ENCODE measurements around the gene SH3GLB2. TPM values are rescaled to one million over a fixed set of nuclear protein-coding genes. Genes with fewer than 3 reads are reported as not detected.
A peak's percentile ranks its signal among the peaks of the same experiment; 100 is the strongest.

Gene SH3GLB2
- total and polyA plus RNA-seq, 5 donors from 2014 or later, result 18.2 to 77.8 (median 32.4) TPM

GRCh38 chr9:128999581-129000206 is 28.4 kb downstream of the SH3GLB2 start:
- no peak for DNase-seq
- no peaks in the 10 kb centered on the region for H3K9me3 Mint-ChIP-seq
- H3K27me3 Mint-ChIP-seq, result no peaks in the 10 kb centered on the region
- H3K36me3 ChIP-seq (ENCODE audit: control insufficient read depth, insufficient read depth, low read length), result peaks cover 80% of the 10 kb centered on the region
- peaks cover 0 to 3% (median 0%) of the 10 kb centered on the region in 4 donors for H3K4me1 Mint-ChIP-seq
- no peaks in the 10 kb centered on the region for H3K4me1 ChIP-seq (ENCODE audit: control insufficient read depth, insufficient read depth, low read length, poor library complexity, severe bottlenecking)
- H3K9me3 ChIP-seq (ENCODE audit: control insufficient read depth in 2 of 2, low read length in 2 of 2), result no peaks in the 10 kb centered on the region
- H3K36me3 Mint-ChIP-seq, result peaks cover 51% of the 10 kb centered on the region
- peak overlapping the region in 1 of 4 donors; percentile 75 for H3K4me3 Mint-ChIP-seq
- H3K4me3 ChIP-seq (ENCODE audit: low read depth, low read length), result no peak overlapping the region
- no peaks in the 10 kb centered on the region for H3K27me3 ChIP-seq (ENCODE audit: control insufficient read depth, insufficient read depth, low read length)
- no peak overlapping the region for H3K27ac ChIP-seq (ENCODE audit: insufficient read depth, low read length, poor library complexity, severe bottlenecking)
- H3K27ac Mint-ChIP-seq, result peak overlapping the region in 2 of 3 donors; percentile 31 to 60
- ATAC-seq (ENCODE audit: low read depth in 2 of 2), result no peak

DNA sequence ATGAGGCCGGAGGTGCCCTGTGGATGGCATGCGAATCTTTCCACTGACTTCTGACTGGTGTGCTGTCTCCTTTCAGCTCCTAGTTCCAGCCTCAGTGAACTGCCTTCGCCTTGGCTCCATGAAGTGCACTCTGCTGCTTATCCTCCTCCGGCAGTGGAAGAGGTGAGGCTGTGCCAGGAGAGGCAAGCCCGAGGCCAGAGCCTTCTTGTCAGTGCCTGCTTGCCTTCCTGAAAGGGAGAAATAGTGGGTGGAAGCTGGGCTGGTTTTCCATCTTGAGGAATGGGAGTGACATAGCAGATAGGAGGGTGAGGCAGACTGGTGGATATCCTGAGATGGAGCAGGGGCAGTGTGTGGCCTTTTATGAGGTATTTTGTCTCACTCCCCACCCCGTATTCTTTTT is 29.7 kb downstream of the SH3GLB2 start:
- Histone ChIP-seq H3K4me1 (ENCODE audit: control insufficient read depth, insufficient read depth, low read length, poor library complexity, severe bottlenecking) (no peaks in the 10 kb centered on the region), H3K4me3 (ENCODE audit: low read depth, low read length) (no peak overlapping the region), H3K27me3 (ENCODE audit: control insufficient read depth, insufficient read depth, low read length) (no peaks in the 10 kb centered on the region), H3K36me3 (ENCODE audit: control insufficient read depth, insufficient read depth, low read length) (peaks cover 90% of the 10 kb centered on the region), H3K9me3 (ENCODE audit: control insufficient read depth in 2 of 2, low read length in 2 of 2) (no peaks in the 10 kb centered on the region), H3K27ac (ENCODE audit: insufficient read depth, low read length, poor library complexity, severe bottlenecking) (no peak overlapping the region)
- H3K9me3 Mint-ChIP-seq, result no peaks in the 10 kb centered on the region
- peaks cover 61% of the 10 kb centered on the region for H3K36me3 Mint-ChIP-seq
- DNase-seq, result no peak
- no peaks in the 10 kb centered on the region for H3K27me3 Mint-ChIP-seq
- peak overlapping the region in 1 of 3 donors; percentile 14 for H3K27ac Mint-ChIP-seq
- H3K4me3 Mint-ChIP-seq, result no peak overlapping the region
- peaks cover 0 to 3% (median 0%) of the 10 kb centered on the region in 4 donors for H3K4me1 Mint-ChIP-seq
- no peak for ATAC-seq (ENCODE audit: low read depth in 2 of 2)

- Histone ChIP-seq H3K4me1 (ENCODE audit: control insufficient read depth, insufficient read depth, low read length, poor library complexity, severe bottlenecking) (no peaks in the 10 kb centered on the region), H3K4me3 (ENCODE audit: low read depth, low read length) (no peak overlapping the region), H3K9me3 (ENCODE audit: control insufficient read depth in 2 of 2, low read length in 2 of 2) (no peaks in the 10 kb centered on the region), H3K27me3 (ENCODE audit: control insufficient read depth, insufficient read depth, low read length) (no peaks in the 10 kb centered on the region), H3K36me3 (ENCODE audit: control insufficient read depth, insufficient read depth, low read length) (peaks cover 78% of the 10 kb centered on the region), H3K27ac (ENCODE audit: insufficient read depth, low read length, poor library complexity, severe bottlenecking) (no peak overlapping the region)
- Mint-ChIP-seq H3K4me1 (peaks cover 0 to 3% (median 0%) of the 10 kb centered on the region in 4 donors), H3K4me3 (no peak overlapping the region), H3K36me3 (peaks cover 47% of the 10 kb centered on the region), H3K9me3 (no peaks in the 10 kb centered on the region), H3K27ac (peak overlapping the region in 1 of 3 donors; percentile 47), H3K27me3 (peaks cover under 1% of the 10 kb centered on the region)
- DNase-seq (no peak), ATAC-seq (ENCODE audit: low read depth in 2 of 2) (no peak)
Measured at GRCh38 chr9:128995791-128996190, 32.3 kb downstream of the SH3GLB2 start.

DNA sequence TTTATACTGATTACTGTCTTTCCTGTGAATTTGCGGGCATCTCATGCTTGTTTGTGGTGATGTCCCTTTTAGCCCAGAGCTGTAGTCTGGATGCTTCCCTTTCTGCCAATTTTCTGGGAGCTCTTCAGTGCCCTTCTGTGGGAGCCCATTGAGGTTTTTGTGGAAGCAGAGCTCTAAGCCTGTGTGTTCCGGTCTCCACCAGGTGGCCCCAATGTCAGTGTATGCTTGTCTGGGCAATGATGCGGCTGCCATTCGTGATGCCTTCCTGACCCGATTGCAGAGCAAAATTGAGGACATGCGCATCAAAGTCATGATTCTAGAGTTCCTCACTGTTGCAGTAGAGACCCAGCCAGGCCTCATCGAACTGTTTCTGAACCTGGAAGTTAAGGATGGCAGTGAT is 35.1 kb downstream of the SH3GLB2 start:
- Mint-ChIP-seq H3K36me3 (peaks cover 44% of the 10 kb centered on the region), H3K4me1 (peaks cover 0 to 3% (median 0%) of the 10 kb centered on the region in 4 donors), H3K27me3 (peaks cover 4% of the 10 kb centered on the region), H3K4me3 (no peak overlapping the region), H3K27ac (peak overlapping the region in 1 of 3 donors; percentile 12), H3K9me3 (no peaks in the 10 kb centered on the region)
- peaks cover 69% of the 10 kb centered on the region for H3K36me3 ChIP-seq (ENCODE audit: control insufficient read depth, insufficient read depth, low read length)
- no peak overlapping the region for H3K4me3 ChIP-seq (ENCODE audit: low read depth, low read length)
- ATAC-seq (ENCODE audit: low read depth in 2 of 2) (no peak), DNase-seq (peak in 1 of 3 donors; percentile 15)
- H3K4me1 ChIP-seq (ENCODE audit: control insufficient read depth, insufficient read depth, low read length, poor library complexity, severe bottlenecking), result no peaks in the 10 kb centered on the region
- no peaks in the 10 kb centered on the region for H3K27me3 ChIP-seq (ENCODE audit: control insufficient read depth, insufficient read depth, low read length)
- H3K9me3 ChIP-seq (ENCODE audit: control insufficient read depth in 2 of 2, low read length in 2 of 2), result no peaks in the 10 kb centered on the region
- no peak overlapping the region for H3K27ac ChIP-seq (ENCODE audit: insufficient read depth, low read length, poor library complexity, severe bottlenecking)

- Histone ChIP-seq H3K27ac (ENCODE audit: insufficient read depth, low read length, poor library complexity, severe bottlenecking) (no peak overlapping the region), H3K4me3 (ENCODE audit: low read depth, low read length) (no peak overlapping the region), H3K36me3 (ENCODE audit: control insufficient read depth, insufficient read depth, low read length) (peaks cover 71% of the 10 kb centered on the region), H3K9me3 (ENCODE audit: control insufficient read depth in 2 of 2, low read length in 2 of 2) (no peaks in the 10 kb centered on the region), H3K4me1 (ENCODE audit: control insufficient read depth, insufficient read depth, low read length, poor library complexity, severe bottlenecking) (no peaks in the 10 kb centered on the region), H3K27me3 (ENCODE audit: control insufficient read depth, insufficient read depth, low read length) (no peaks in the 10 kb centered on the region)
- DNase-seq, result no peak
- ATAC-seq (ENCODE audit: low read depth in 2 of 2), result no peak
- Mint-ChIP-seq H3K9me3 (no peaks in the 10 kb centered on the region), H3K27ac (peak overlapping the region in 1 of 3 donors; percentile 76), H3K36me3 (peaks cover 52% of the 10 kb centered on the region), H3K27me3 (peaks cover 4% of the 10 kb centered on the region), H3K4me3 (no peak overlapping the region), H3K4me1 (no peaks in the 10 kb centered on the region)
Measured at GRCh38 chr9:128987805-128988204, 40.3 kb downstream of the SH3GLB2 start.

DNA sequence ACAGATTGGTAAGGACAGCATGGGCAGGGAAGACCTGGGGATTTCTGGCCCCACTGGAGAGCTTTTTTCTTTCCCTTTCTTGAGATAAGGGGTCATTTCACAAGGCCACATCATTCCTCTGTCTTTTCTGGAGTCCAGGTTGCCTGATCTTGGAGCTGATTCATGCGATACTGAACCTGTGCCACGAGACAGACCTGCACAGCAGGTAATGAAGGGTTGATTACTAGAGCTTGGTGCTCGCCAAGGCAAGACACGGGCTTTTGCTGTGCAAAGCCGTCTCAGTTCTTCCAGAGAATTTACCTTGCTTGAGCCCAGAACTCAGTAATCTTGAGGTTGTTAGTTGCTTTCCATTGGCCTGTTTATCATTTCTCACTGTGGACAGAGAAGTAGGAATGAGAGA is 41.5 kb downstream of the SH3GLB2 start:
- Mint-ChIP-seq H3K27ac (no peak overlapping the region), H3K4me3 (no peak overlapping the region), H3K36me3 (peaks cover 58% of the 10 kb centered on the region), H3K27me3 (peaks cover 4% of the 10 kb centered on the region), H3K9me3 (no peaks in the 10 kb centered on the region), H3K4me1 (no peaks in the 10 kb centered on the region)
- Histone ChIP-seq H3K4me1 (ENCODE audit: control insufficient read depth, insufficient read depth, low read length, poor library complexity, severe bottlenecking) (no peaks in the 10 kb centered on the region), H3K27me3 (ENCODE audit: control insufficient read depth, insufficient read depth, low read length) (no peaks in the 10 kb centered on the region), H3K27ac (ENCODE audit: insufficient read depth, low read length, poor library complexity, severe bottlenecking) (no peak overlapping the region), H3K36me3 (ENCODE audit: control insufficient read depth, insufficient read depth, low read length) (peaks cover 73% of the 10 kb centered on the region), H3K4me3 (ENCODE audit: low read depth, low read length) (no peak overlapping the region), H3K9me3 (ENCODE audit: control insufficient read depth in 2 of 2, low read length in 2 of 2) (no peaks in the 10 kb centered on the region)
- DNase-seq (no peak), ATAC-seq (ENCODE audit: low read depth in 2 of 2) (no peak)

DNA sequence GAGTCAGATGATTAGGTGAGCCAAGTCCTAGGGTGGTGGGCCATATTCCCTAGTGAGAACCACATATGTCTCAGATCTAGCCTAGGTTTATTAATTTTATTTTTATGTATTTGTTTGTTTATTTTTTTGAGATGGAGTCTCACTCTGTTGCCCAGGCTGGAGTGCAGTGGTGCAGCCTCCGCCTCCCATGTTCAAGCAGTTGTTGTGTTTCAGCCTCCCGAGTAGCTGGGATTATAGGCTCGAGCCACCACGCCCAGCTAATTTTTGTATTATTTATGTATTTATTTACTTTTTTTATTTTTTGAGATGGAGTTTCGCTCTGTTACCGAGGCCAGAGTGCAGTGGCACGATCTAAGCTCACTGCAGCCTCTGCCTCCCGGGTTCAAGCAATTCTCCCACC is 44.6 kb downstream of the SH3GLB2 start:
- Histone ChIP-seq H3K36me3 (ENCODE audit: control insufficient read depth, insufficient read depth, low read length) (peaks cover 94% of the 10 kb centered on the region), H3K4me3 (ENCODE audit: low read depth, low read length) (no peak overlapping the region), H3K4me1 (ENCODE audit: control insufficient read depth, insufficient read depth, low read length, poor library complexity, severe bottlenecking) (no peaks in the 10 kb centered on the region), H3K27ac (ENCODE audit: insufficient read depth, low read length, poor library complexity, severe bottlenecking) (no peak overlapping the region), H3K27me3 (ENCODE audit: control insufficient read depth, insufficient read depth, low read length) (no peaks in the 10 kb centered on the region), H3K9me3 (ENCODE audit: control insufficient read depth in 2 of 2, low read length in 2 of 2) (no peaks in the 10 kb centered on the region)
- Mint-ChIP-seq H3K4me1 (no peaks in the 10 kb centered on the region), H3K9me3 (no peaks in the 10 kb centered on the region), H3K27me3 (no peaks in the 10 kb centered on the region), H3K27ac (no peak overlapping the region), H3K4me3 (no peak overlapping the region), H3K36me3 (peaks cover 76% of the 10 kb centered on the region)
- ATAC-seq (ENCODE audit: low read depth in 2 of 2) (no peak), DNase-seq (no peak)

DNA sequence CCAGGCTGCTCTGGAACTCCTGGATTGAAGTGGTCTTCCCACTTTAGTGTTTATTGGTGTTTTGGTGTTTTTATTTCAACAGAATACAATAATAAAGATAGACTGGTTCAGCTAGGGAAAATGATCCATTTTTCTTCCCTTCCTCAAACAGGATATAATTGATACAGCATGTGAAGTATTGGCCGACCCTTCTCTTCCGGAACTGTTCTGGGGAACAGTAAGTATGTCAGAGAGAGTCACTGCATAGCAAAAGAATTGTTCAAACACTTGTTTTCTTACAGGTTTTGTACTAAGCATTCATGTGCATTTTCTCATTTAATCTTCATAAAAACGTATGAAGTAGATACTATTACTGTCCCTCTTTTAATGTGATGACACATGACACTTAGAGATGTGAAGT is 49.0 kb downstream of the SH3GLB2 start:
- Mint-ChIP-seq H3K4me1 (no peaks in the 10 kb centered on the region), H3K36me3 (peaks cover 59% of the 10 kb centered on the region), H3K9me3 (no peaks in the 10 kb centered on the region), H3K4me3 (peak overlapping the region in 1 of 4 donors; percentile 82), H3K27ac (no peak overlapping the region), H3K27me3 (no peaks in the 10 kb centered on the region)
- Histone ChIP-seq H3K27me3 (ENCODE audit: control insufficient read depth, insufficient read depth, low read length) (no peaks in the 10 kb centered on the region), H3K4me3 (ENCODE audit: low read depth, low read length) (no peak overlapping the region), H3K27ac (ENCODE audit: insufficient read depth, low read length, poor library complexity, severe bottlenecking) (no peak overlapping the region), H3K9me3 (ENCODE audit: control insufficient read depth in 2 of 2, low read length in 2 of 2) (no peaks in the 10 kb centered on the region), H3K4me1 (ENCODE audit: control insufficient read depth, insufficient read depth, low read length, poor library complexity, severe bottlenecking) (no peaks in the 10 kb centered on the region), H3K36me3 (ENCODE audit: control insufficient read depth, insufficient read depth, low read length) (peaks cover 85% of the 10 kb centered on the region)
- ATAC-seq (ENCODE audit: low read depth in 2 of 2) (no peak), DNase-seq (no peak)
